Activated T-helper 2 cell treated with anti-CD3 and anti-CD28 coated beads, Interferon-gamma antibody, Interleukin-2, Interleukin-4, amounts not matched to agents 10 μg/mL and 5 μg/mL and 100 μg/mL, durations not matched to agents 14 hours and 24 hours and 36 hours (primary cell): ENCODE measurements around the gene DDIT4. TPM values are rescaled to one million over a fixed set of nuclear protein-coding genes. Genes with fewer than 3 reads are reported as not detected.

Experiments used
- DNase-seq: peaks from one replicate; pipeline ENCODE4 v3.0.0; 2021; ENCODE audit warnings: low spot score
- H3K27ac Mint-ChIP-seq: one replicate; pipeline ENCODE4 v1.8.0; 2021; ENCODE audit warnings: mixed read lengths
- H3K27me3 Mint-ChIP-seq: one replicate; pipeline ENCODE4 v1.8.0; 2021; ENCODE audit warnings: low read depth, mixed read lengths
- H3K36me3 Mint-ChIP-seq: one replicate; pipeline ENCODE4 v1.8.0; 2021; ENCODE audit warnings: low read depth, mixed read lengths
- H3K4me1 Mint-ChIP-seq: one replicate; pipeline ENCODE4 v1.8.0; 2021; ENCODE audit warnings: low read depth, mixed read lengths
- H3K4me3 Mint-ChIP-seq: one replicate; pipeline ENCODE4 v1.8.0; 2021; ENCODE audit warnings: low read depth, mild to moderate bottlenecking, moderate library complexity, mixed read lengths
- H3K9me3 Mint-ChIP-seq: one replicate; pipeline ENCODE4 v1.8.0; 2021; ENCODE audit warnings: mixed read lengths
- intact Hi-C: fragments of 100-400 bp; cut with micrococcal nuclease; formaldehyde crosslinking; loops from one replicate; pipeline ENCODE4 v1.15.1; 2023
- total RNA-seq: library from RNA; stranded (reverse); gene quantifications from 2 replicates; pipeline ENCODE4 v1.2.3, GENCODE V29; 2022

The DDIT4 gene
- total RNA-seq, 1 donor from 2014 or later, result 543 TPM

- peak overlapping the region; percentile 58 for H3K4me3 Mint-ChIP-seq
- intact Hi-C loops, result no loop called here
- H3K36me3 Mint-ChIP-seq, result peaks cover 6% of the 10 kb centered on the region
- no peaks in the 10 kb centered on the region for H3K27me3 Mint-ChIP-seq
- H3K9me3 Mint-ChIP-seq, result no peaks in the 10 kb centered on the region
- peak overlapping the region; percentile 91 for H3K27ac Mint-ChIP-seq
- no peak for DNase-seq
- peaks cover 59% of the 10 kb centered on the region for H3K4me1 Mint-ChIP-seq
Observed at GRCh38 chr10:72322280-72323058, 48.7 kb downstream of the DDIT4 start.

GRCh38 chr10:72323108-72323749, 49.5 kb downstream of the DDIT4 start:
- H3K4me1 Mint-ChIP-seq, result peaks cover 63% of the 10 kb centered on the region
- H3K27me3 Mint-ChIP-seq, result no peaks in the 10 kb centered on the region
- no peak for DNase-seq
- H3K4me3 Mint-ChIP-seq, result no peak overlapping the region
- H3K36me3 Mint-ChIP-seq, result peaks cover 12% of the 10 kb centered on the region
- no peaks in the 10 kb centered on the region for H3K9me3 Mint-ChIP-seq
- intact Hi-C loops, result no loop called here
- H3K27ac Mint-ChIP-seq, result peak overlapping the region; percentile 91

GRCh38 chr10:72323771-72324191, 50.1 kb downstream of the DDIT4 start:
- peaks cover 57% of the 10 kb centered on the region for H3K4me1 Mint-ChIP-seq
- no peak for DNase-seq

More at GRCh38 chr10:72323771-72324191, 50.1 kb downstream of the DDIT4 start:
- Mint-ChIP-seq H3K27me3 (no peaks in the 10 kb centered on the region), H3K27ac (no peak overlapping the region), H3K36me3 (peaks cover 12% of the 10 kb centered on the region), H3K9me3 (no peaks in the 10 kb centered on the region), H3K4me3 (no peak overlapping the region)
- intact Hi-C loops, result no loop called here

Other genes with a start within 250 kb of the DDIT4 start
- gene SPOCK2, start 185.4 kb upstream of the DDIT4 start, total RNA-seq, result 135 and 137 TPM in 2 replicates
- 94.1 and 95.9 TPM in 2 replicates for gene ANAPC16, start 57.9 kb upstream of the DDIT4 start, total RNA-seq
- 46.2 and 49.6 TPM in 2 replicates for gene ASCC1, start 57.6 kb upstream of the DDIT4 start, total RNA-seq
- 27.6 and 34.0 TPM in 2 replicates for gene DNAJB12, start 81.0 kb downstream of the DDIT4 start, total RNA-seq